ENCODE measurements around the gene FBXO3. TPM values are rescaled to one million over a fixed set of nuclear protein-coding genes. Genes with fewer than 3 reads are reported as not detected.

FBXO3 gene
- total RNA-seq, 1 donor from 2014 or later: 13.9 TPM

DNA sequence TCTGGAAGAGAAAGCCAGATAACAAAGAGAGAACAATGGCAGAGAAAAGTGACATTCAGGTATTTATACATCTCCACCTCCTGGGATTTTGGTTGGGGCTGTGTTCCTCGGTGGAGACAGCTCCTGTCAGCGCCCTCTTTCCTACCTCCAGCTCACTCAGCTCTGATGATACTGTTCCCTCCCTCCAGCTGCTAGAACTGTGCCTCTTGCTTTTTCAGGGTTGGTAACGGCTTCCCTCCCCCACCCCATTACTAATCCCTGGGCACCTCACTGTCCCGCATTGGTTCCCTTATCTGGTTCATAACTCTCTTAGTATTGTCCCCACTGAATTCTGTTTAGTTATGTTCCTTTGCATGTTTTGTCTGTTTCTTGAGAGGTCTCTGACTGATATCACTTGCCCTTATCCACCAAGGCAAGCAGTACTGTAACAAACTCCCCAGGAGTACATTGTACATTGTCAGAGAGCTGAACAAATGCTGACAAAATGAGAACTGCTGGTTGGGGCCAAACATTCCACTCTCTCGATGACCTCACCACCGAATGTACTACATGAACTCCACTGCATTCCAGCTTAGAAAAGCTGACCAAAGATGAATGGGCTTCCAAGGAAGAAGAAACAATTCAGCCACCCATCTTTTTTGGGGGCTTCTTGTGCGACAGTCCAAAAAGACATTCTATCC is 5.7 kb upstream of the FBXO3 start:
- no peaks in the 10 kb centered on the region for H3K9me3 Mint-ChIP-seq
- no peak for DNase-seq (ENCODE audit: low spot score)
- H3K4me1 Mint-ChIP-seq (ENCODE audit: low read depth): peaks cover 8% of the 10 kb centered on the region
- intact Hi-C loops (cut with micrococcal nuclease): no loop called here
- H3K27ac Mint-ChIP-seq: no peak overlapping the region
- no peaks in the 10 kb centered on the region for H3K36me3 Mint-ChIP-seq (ENCODE audit: low read depth)
- H3K4me3 Mint-ChIP-seq (ENCODE audit: low read depth): no peak overlapping the region
- H3K27me3 Mint-ChIP-seq (ENCODE audit: low read depth): peaks cover 55% of the 10 kb centered on the region

DNA sequence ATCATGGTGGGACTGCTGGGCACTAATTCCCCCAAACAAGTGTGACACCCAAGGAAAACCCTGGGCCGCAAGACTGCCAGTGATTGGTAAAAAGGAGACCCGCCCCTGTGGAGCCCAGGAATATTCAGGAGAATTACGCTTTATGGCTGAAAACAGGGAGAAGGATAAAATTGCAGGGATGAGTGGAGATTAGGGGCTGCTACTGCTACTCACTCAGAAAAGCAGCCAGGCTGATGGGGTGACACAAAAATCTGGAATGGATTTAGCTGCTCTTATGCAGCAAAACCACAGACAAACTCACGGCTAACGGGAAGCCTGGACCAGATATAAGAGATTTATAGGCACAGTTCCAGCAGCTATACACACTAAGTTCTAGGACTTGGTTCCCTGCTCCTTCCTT is 4.4 kb upstream of the FBXO3 start:
- no peak for DNase-seq (ENCODE audit: low spot score)
- intact Hi-C loops (cut with micrococcal nuclease): no loop called here
- peaks cover 13% of the 10 kb centered on the region for H3K4me1 Mint-ChIP-seq (ENCODE audit: low read depth)
- H3K27me3 Mint-ChIP-seq (ENCODE audit: low read depth): peaks cover 53% of the 10 kb centered on the region
- no peak overlapping the region for H3K4me3 Mint-ChIP-seq (ENCODE audit: low read depth)
- H3K9me3 Mint-ChIP-seq: no peaks in the 10 kb centered on the region
- no peak overlapping the region for H3K27ac Mint-ChIP-seq
- no peaks in the 10 kb centered on the region for H3K36me3 Mint-ChIP-seq (ENCODE audit: low read depth)

- no peaks in the 10 kb centered on the region for H3K9me3 Mint-ChIP-seq
- H3K4me3 Mint-ChIP-seq (ENCODE audit: low read depth): no peak overlapping the region
- no peaks in the 10 kb centered on the region for H3K36me3 Mint-ChIP-seq (ENCODE audit: low read depth)
- peaks cover 47% of the 10 kb centered on the region for H3K27me3 Mint-ChIP-seq (ENCODE audit: low read depth)
- H3K27ac Mint-ChIP-seq: no peak overlapping the region
- DNase-seq (ENCODE audit: low spot score): no peak
- peaks cover 19% of the 10 kb centered on the region for H3K4me1 Mint-ChIP-seq (ENCODE audit: low read depth)
- intact Hi-C loops (cut with micrococcal nuclease): no loop called here
Measured at GRCh38 chr11:33777906-33778305, 3.6 kb upstream of the FBXO3 start.

DNA sequence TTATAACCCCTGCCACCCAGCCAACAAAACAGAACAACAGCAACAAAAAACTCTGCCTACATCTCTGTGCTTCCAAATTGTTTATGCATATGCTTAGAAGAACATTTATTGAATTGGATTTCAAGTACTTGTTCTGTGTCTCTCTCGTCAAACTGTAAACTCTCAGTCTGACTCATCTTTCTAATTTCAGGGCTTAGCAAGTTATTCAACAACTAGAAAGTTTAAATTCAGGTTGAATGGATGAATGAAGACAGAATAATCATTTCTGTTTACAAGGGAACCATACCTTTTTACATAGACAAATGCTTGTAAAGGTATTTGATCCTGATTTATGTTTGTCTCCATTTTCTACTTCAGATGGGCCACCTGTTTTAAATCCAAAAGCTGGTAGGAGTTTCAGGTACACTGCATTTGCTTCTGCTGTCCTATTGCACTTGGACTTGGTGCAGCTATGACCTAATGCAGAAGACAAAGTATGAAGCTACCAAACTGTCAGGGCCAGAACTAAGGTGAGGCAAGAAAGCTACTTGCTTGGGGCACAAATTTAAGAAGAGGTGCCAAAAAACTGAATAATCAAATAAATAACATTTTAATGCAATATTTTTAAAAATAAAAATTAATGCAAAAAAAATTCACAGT is 1.6 kb upstream of the FBXO3 start:
- Mint-ChIP-seq H3K27me3 (ENCODE audit: low read depth) (peaks cover 37% of the 10 kb centered on the region), H3K36me3 (ENCODE audit: low read depth) (peaks cover 5% of the 10 kb centered on the region), H3K9me3 (no peaks in the 10 kb centered on the region), H3K4me3 (ENCODE audit: low read depth) (peak overlapping the region; percentile 31), H3K27ac (no peak overlapping the region), H3K4me1 (ENCODE audit: low read depth) (peaks cover 30% of the 10 kb centered on the region)
- intact Hi-C loops (cut with micrococcal nuclease): loop anchor here (2.0 kb wide), 1 partner anchor 75 kb away; the partner anchor contains the start of gene C11orf91
- no peak for DNase-seq (ENCODE audit: low spot score)

- H3K4me1 Mint-ChIP-seq (ENCODE audit: low read depth): peaks cover 31% of the 10 kb centered on the region
Measured at GRCh38 chr11:33775467-33775807, 1.1 kb upstream of the FBXO3 start.

GRCh38 chr11:33774736-33775466 is 581 bp upstream of the FBXO3 start:
- Mint-ChIP-seq H3K4me3 (ENCODE audit: low read depth) (peak overlapping the region; percentile 93), H3K27me3 (ENCODE audit: low read depth) (peaks cover 31% of the 10 kb centered on the region), H3K27ac (peak overlapping the region; percentile 34), H3K9me3 (no peaks in the 10 kb centered on the region), H3K36me3 (ENCODE audit: low read depth) (peaks cover 11% of the 10 kb centered on the region), H3K4me1 (ENCODE audit: low read depth) (peaks cover 35% of the 10 kb centered on the region)
- DNase-seq (ENCODE audit: low spot score): no peak
- intact Hi-C loops (cut with micrococcal nuclease): loop anchor here (1.0 to 5.0 kb wide), 3 partner anchors 53 to 583 kb away; partner anchors contain the start of genes ABTB2 and C11orf91

More at GRCh38 chr11:33775467-33775807, 1.1 kb upstream of the FBXO3 start:
- peaks cover 36% of the 10 kb centered on the region for H3K27me3 Mint-ChIP-seq (ENCODE audit: low read depth)
- H3K36me3 Mint-ChIP-seq (ENCODE audit: low read depth): peaks cover 7% of the 10 kb centered on the region
- H3K4me3 Mint-ChIP-seq (ENCODE audit: low read depth): peak overlapping the region; percentile 93
- no peaks in the 10 kb centered on the region for H3K9me3 Mint-ChIP-seq
- intact Hi-C loops (cut with micrococcal nuclease): loop anchor here (2.0 kb wide), 1 partner anchor 75 kb away; the partner anchor contains the start of gene C11orf91
- no peak overlapping the region for H3K27ac Mint-ChIP-seq
- no peak for DNase-seq (ENCODE audit: low spot score)

GRCh38 chr11:33773404-33773986 is 825 bp downstream of the FBXO3 start:
- Mint-ChIP-seq H3K36me3 (ENCODE audit: low read depth) (peaks cover 19% of the 10 kb centered on the region), H3K4me1 (ENCODE audit: low read depth) (peaks cover 35% of the 10 kb centered on the region), H3K9me3 (no peaks in the 10 kb centered on the region), H3K4me3 (ENCODE audit: low read depth) (peak overlapping the region; percentile 93), H3K27ac (peak overlapping the region; percentile 64), H3K27me3 (ENCODE audit: low read depth) (peaks cover 23% of the 10 kb centered on the region)
- intact Hi-C loops (cut with micrococcal nuclease): loop anchor here (5.0 kb wide), 1 partner anchor 51 kb away; no protein-coding TSS in a partner anchor
- peak; percentile 16 for DNase-seq (ENCODE audit: low spot score)

DNA sequence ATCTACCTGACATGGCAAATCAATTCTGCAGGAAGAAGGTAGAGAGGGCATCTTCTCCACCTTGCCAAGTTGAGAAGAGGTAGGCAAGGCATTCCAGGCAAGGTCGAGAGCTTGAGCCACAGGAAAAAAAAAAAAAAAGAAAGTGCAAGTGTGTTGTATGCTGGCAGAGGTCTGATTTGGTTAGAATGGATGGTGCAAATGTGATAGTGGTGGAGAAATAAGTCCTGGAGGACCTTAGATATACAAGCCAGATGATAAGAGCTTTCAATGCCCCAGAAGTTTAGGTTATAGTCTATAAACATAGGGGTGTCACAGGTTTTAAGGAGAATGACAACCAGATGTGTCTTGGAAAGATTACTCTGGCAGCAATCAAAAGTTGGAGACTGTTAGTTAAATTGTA is 1.4 kb downstream of the FBXO3 start:
- intact Hi-C loops (cut with micrococcal nuclease): loop anchor here (5.0 kb wide), 1 partner anchor 51 kb away; no protein-coding TSS in a partner anchor
- no peak for DNase-seq (ENCODE audit: low spot score)
- H3K36me3 Mint-ChIP-seq (ENCODE audit: low read depth): peaks cover 21% of the 10 kb centered on the region
- no peak overlapping the region for H3K27ac Mint-ChIP-seq
- H3K4me1 Mint-ChIP-seq (ENCODE audit: low read depth): peaks cover 35% of the 10 kb centered on the region
- H3K9me3 Mint-ChIP-seq: no peaks in the 10 kb centered on the region
- peak overlapping the region; percentile 93 for H3K4me3 Mint-ChIP-seq (ENCODE audit: low read depth)
- H3K27me3 Mint-ChIP-seq (ENCODE audit: low read depth): peaks cover 20% of the 10 kb centered on the region

GRCh38 chr11:33772300-33772699 is 2.0 kb downstream of the FBXO3 start:
- Mint-ChIP-seq H3K27ac (no peak overlapping the region), H3K4me3 (ENCODE audit: low read depth) (no peak overlapping the region), H3K4me1 (ENCODE audit: low read depth) (peaks cover 35% of the 10 kb centered on the region), H3K27me3 (ENCODE audit: low read depth) (peaks cover 20% of the 10 kb centered on the region), H3K9me3 (no peaks in the 10 kb centered on the region), H3K36me3 (ENCODE audit: low read depth) (peaks cover 24% of the 10 kb centered on the region)
- no peak for DNase-seq (ENCODE audit: low spot score)
- intact Hi-C loops (cut with micrococcal nuclease): loop anchor here (5.0 kb wide), 1 partner anchor 50 kb away; no protein-coding TSS in a partner anchor

GRCh38 chr11:33770236-33770635 is 4.1 kb downstream of the FBXO3 start:
- Mint-ChIP-seq H3K36me3 (ENCODE audit: low read depth) (peaks cover 40% of the 10 kb centered on the region), H3K4me3 (ENCODE audit: low read depth) (no peak overlapping the region), H3K9me3 (no peaks in the 10 kb centered on the region), H3K4me1 (ENCODE audit: low read depth) (peaks cover 30% of the 10 kb centered on the region), H3K27me3 (ENCODE audit: low read depth) (peaks cover 7% of the 10 kb centered on the region), H3K27ac (no peak overlapping the region)
- intact Hi-C loops (cut with micrococcal nuclease): loop anchor here (5.0 kb wide), 1 partner anchor 48 kb away; no protein-coding TSS in a partner anchor
- no peak for DNase-seq (ENCODE audit: low spot score)

- H3K4me3 Mint-ChIP-seq (ENCODE audit: low read depth): no peak overlapping the region
- no peaks in the 10 kb centered on the region for H3K9me3 Mint-ChIP-seq
- intact Hi-C loops (cut with micrococcal nuclease): no loop called here
- peaks cover 23% of the 10 kb centered on the region for H3K4me1 Mint-ChIP-seq (ENCODE audit: low read depth)
- no peak overlapping the region for H3K27ac Mint-ChIP-seq
- peaks cover under 1% of the 10 kb centered on the region for H3K27me3 Mint-ChIP-seq (ENCODE audit: low read depth)
- no peak for DNase-seq (ENCODE audit: low spot score)
- peaks cover 47% of the 10 kb centered on the region for H3K36me3 Mint-ChIP-seq (ENCODE audit: low read depth)
Measured at GRCh38 chr11:33769542-33769941, 4.8 kb downstream of the FBXO3 start.

- intact Hi-C loops (cut with micrococcal nuclease): no loop called here
- no peaks in the 10 kb centered on the region for H3K27me3 Mint-ChIP-seq (ENCODE audit: low read depth)
- H3K4me3 Mint-ChIP-seq (ENCODE audit: low read depth): no peak overlapping the region
- H3K4me1 Mint-ChIP-seq (ENCODE audit: low read depth): peaks cover 13% of the 10 kb centered on the region
- no peak overlapping the region for H3K27ac Mint-ChIP-seq
- DNase-seq (ENCODE audit: low spot score): no peak
- H3K9me3 Mint-ChIP-seq: no peaks in the 10 kb centered on the region
- peaks cover 61% of the 10 kb centered on the region for H3K36me3 Mint-ChIP-seq (ENCODE audit: low read depth)
Measured at GRCh38 chr11:33767624-33768023, 6.7 kb downstream of the FBXO3 start.
